GM23338 (cell line): Measurements from ENCODE around the gene EFCAB10. TPM values are rescaled to one million over a fixed set of nuclear protein-coding genes. Genes with fewer than 3 reads are reported as not detected.

Source experiments
- ATAC-seq: fragments of 200-7000 bp; cut with Tn5 transposase; 3 replicates; pipeline ENCODE4 v1.9.1; 2020
- DNase-seq: peaks from one replicate; pipeline ENCODE4 v3.0.0-alpha.2; 2015; ENCODE audit warnings: low spot score
- H2AFZ ChIP-seq: fragments of 200-600 bp; sonication (generic); 2 replicates; pipeline ENCODE4 v1.8.0; 2016; ENCODE audit warnings: antibody characterized with exemption, mild to moderate bottlenecking, moderate library complexity
- H3F3A ChIP-seq: fragments of 200-600 bp; sonication (generic); replicated peaks from 2 replicates; pipeline ENCODE4 v1.8.0; 2017; ENCODE audit warnings: antibody characterized with exemption, mixed run types, low read depth
- H3K27ac ChIP-seq: fragments of 200-600 bp; sonication (generic); 2 replicates; pipeline ENCODE4 v1.6.1; 2016; ENCODE audit warnings: low read depth
- H3K27me3 ChIP-seq: fragments of 200-600 bp; sonication (generic); 2 replicates; pipeline ENCODE4 v1.8.0; 2016; ENCODE audit warnings: mild to moderate bottlenecking, mixed run types, moderate library complexity; ENCODE audit not compliant: insufficient read depth
- H3K36me3 ChIP-seq: fragments of 200-600 bp; sonication (generic); 2 replicates; pipeline ENCODE4 v1.8.0; 2016; ENCODE audit warnings: mild to moderate bottlenecking; ENCODE audit not compliant: insufficient read depth
- H3K4me1 ChIP-seq: fragments of 200-600 bp; sonication (generic); 2 replicates; pipeline ENCODE4 v1.8.0; 2016; ENCODE audit warnings: mild to moderate bottlenecking, moderate library complexity; ENCODE audit not compliant: insufficient read depth
- H3K4me2 ChIP-seq: fragments of 200-600 bp; sonication (generic); 2 replicates; pipeline ENCODE4 v1.7.1; 2017; ENCODE audit warnings: mixed run types
- H3K4me3 ChIP-seq: fragments of 200-600 bp; sonication (generic); 2 replicates; pipeline ENCODE4 v1.6.1; 2016; ENCODE audit warnings: mixed run types
- H3K79me2 ChIP-seq: fragments of 200-600 bp; sonication (generic); replicated peaks from 2 replicates; pipeline ENCODE4 v1.8.0; 2017; ENCODE audit warnings: mild to moderate bottlenecking; ENCODE audit not compliant: insufficient read depth
- H3K9me2 ChIP-seq: fragments of 200-600 bp; sonication (generic); 2 replicates; pipeline ENCODE4 v1.8.0; 2017; ENCODE audit not compliant: insufficient read depth
- H4K20me1 ChIP-seq: fragments of 200-600 bp; sonication (generic); replicated peaks from 2 replicates; pipeline ENCODE4 v1.8.0; 2017; ENCODE audit warnings: mild to moderate bottlenecking; ENCODE audit not compliant: insufficient read depth
- H3K27ac Mint-ChIP-seq: 2 replicates; pipeline ENCODE4 v1.8.0; 2020; ENCODE audit warnings: inconsistent platforms, mild to moderate bottlenecking, moderate library complexity, mixed read lengths
- H3K27me3 Mint-ChIP-seq: 3 replicates; pipeline ENCODE4 v1.8.0; 2022; ENCODE audit warnings: low read depth, mild to moderate bottlenecking, moderate library complexity, mixed read lengths, inconsistent platforms; ENCODE audit not compliant: insufficient read depth, poor library complexity
- H3K36me3 Mint-ChIP-seq: 3 replicates; pipeline ENCODE4 v1.8.0; 2021; ENCODE audit warnings: low read depth, mild to moderate bottlenecking, inconsistent platforms, moderate library complexity, mixed read lengths
- H3K4me1 Mint-ChIP-seq: 3 replicates; pipeline ENCODE4 v1.8.0; 2020; ENCODE audit warnings: mild to moderate bottlenecking, inconsistent platforms, mixed read lengths
- H3K4me3 Mint-ChIP-seq: 3 replicates; pipeline ENCODE4 v1.8.0; 2021; ENCODE audit warnings: moderate library complexity, mild to moderate bottlenecking, inconsistent platforms, mixed read lengths
- H3K9me3 Mint-ChIP-seq: 3 replicates; pipeline ENCODE4 v1.8.0; 2020; ENCODE audit warnings: moderate library complexity, mild to moderate bottlenecking, inconsistent platforms, mixed read lengths
- CREB1 ChIP-seq: fragments of 250-450 bp; sonication (Bioruptor Pico); IDR thresholded peaks from 2 replicates; pipeline ENCODE4 v1.5.0; 2020; ENCODE audit warnings: low read depth, mild to moderate bottlenecking, moderate library complexity
- CTCF ChIP-seq, 2 experiments: fragments of 200-600 bp in 1 of 2; sonication (generic) in 1 of 2; conservative IDR thresholded peaks; 2 replicates each; pipeline versions ENCODE4 v1.5.1 to v1.6.1; 2016 to 2017; ENCODE audit warnings: antibody characterized with exemption in 2 of 2, low read depth in 2 of 2, mild to moderate bottlenecking in 2 of 2, moderate library complexity in 1 of 2
- ETS1 ChIP-seq: IDR thresholded peaks from 2 replicates; pipeline ENCODE4 v1.6.1; 2016; ENCODE audit warnings: antibody characterized with exemption
- EZH2 ChIP-seq: fragments of 200-600 bp; sonication (generic); IDR thresholded peaks from one replicate; pipeline ENCODE4 v1.8.0; 2017; ENCODE audit warnings: antibody characterized with exemption, mild to moderate bottlenecking, low read depth; ENCODE audit not compliant: unreplicated experiment
- EZH2phosphoT487 ChIP-seq: fragments of 200-600 bp; sonication (generic); IDR thresholded peaks from one replicate; pipeline ENCODE4 v1.8.1; 2018; ENCODE audit warnings: antibody characterized with exemption; ENCODE audit not compliant: unreplicated experiment
- JUNB ChIP-seq: IDR thresholded peaks from one replicate; pipeline ENCODE4 v1.6.1; 2016; ENCODE audit warnings: antibody characterized with exemption; ENCODE audit not compliant: unreplicated experiment
- NANOG ChIP-seq: IDR thresholded peaks from 2 replicates; pipeline ENCODE4 v1.6.1; 2016; ENCODE audit warnings: antibody characterized with exemption, borderline replicate concordance
- REST ChIP-seq: IDR thresholded peaks from one replicate; pipeline ENCODE4 v1.6.1; 2018; ENCODE audit warnings: antibody characterized with exemption; ENCODE audit not compliant: unreplicated experiment
- STAT1 ChIP-seq: IDR thresholded peaks from one replicate; pipeline ENCODE4 v1.6.1; 2016; ENCODE audit warnings: antibody characterized with exemption; ENCODE audit not compliant: unreplicated experiment
- ZNF114 ChIP-seq: fragments of 250-450 bp; sonication (Bioruptor Pico); IDR thresholded peaks from 2 replicates; pipeline ENCODE4 v1.5.0; 2020; ENCODE audit warnings: mild to moderate bottlenecking, moderate library complexity
- ZNF331 ChIP-seq: fragments of 250-450 bp; sonication (Bioruptor Pico); IDR thresholded peaks from 2 replicates; pipeline ENCODE4 v1.5.0; 2020; ENCODE audit warnings: low read depth, mild to moderate bottlenecking, moderate library complexity
- ZNF462 ChIP-seq: fragments of 250-450 bp; sonication (Bioruptor Pico); IDR thresholded peaks from 2 replicates; pipeline ENCODE4 v1.5.0; 2020; ENCODE audit warnings: mild to moderate bottlenecking, moderate library complexity
- polyA plus RNA-seq: library from polyadenylated mRNA; unstranded; fragments of >200 nt; fragmentation: Nextera tagmentation; extraction: Ambion mirVana; gene quantifications from 2 replicates; pipeline ENCODE4 v1.2.1, GENCODE V29; 2016
- total RNA-seq: library from RNA; depleted of rRNA; stranded (reverse); fragments of >200 nt; shearing (Covaris generic); gene quantifications from 2 replicates; pipeline ENCODE4 v1.2.3, GENCODE V29; 2014

Gene EFCAB10
- total and polyA plus RNA-seq, 2 experiments from 2014 or later, result 4.7 to 10.3 TPM

GRCh38 chr7:105584165-105584564 lies 2.9 kb upstream of the EFCAB10 start (continued):
- no peak for TF ChIP-seq ZNF462 (CRISPR knock-in tag)
- no peak for TF ChIP-seq REST

GRCh38 chr7:105583061-105583460 lies 1.8 kb upstream of the EFCAB10 start:
- Histone ChIP-seq H3K79me2 (no peaks in the 10 kb centered on the region), H3K36me3 (no peaks in the 10 kb centered on the region), H4K20me1 (no peaks in the 10 kb centered on the region), H3K9me2 (peaks cover 3% of the 10 kb centered on the region; the same call in 1 of the 2 replicates), H2AFZ (no peak overlapping the region), H3K27me3 (no peaks in the 10 kb centered on the region), H3K4me3 (no peak overlapping the region), H3K4me1 (no peaks in the 10 kb centered on the region; the same call in 1 of the 2 replicates), H3F3A (no peaks in the 10 kb centered on the region), H3K27ac (no peak overlapping the region), H3K4me2 (no peak overlapping the region)
- ATAC-seq, result no peak
- Mint-ChIP-seq H3K4me3 (no peak overlapping the region), H3K27me3 (peaks cover 11% of the 10 kb centered on the region), H3K9me3 (peaks cover 17% of the 10 kb centered on the region), H3K36me3 (peaks cover 11% of the 10 kb centered on the region), H3K27ac (no peak overlapping the region), H3K4me1 (peaks cover 24% of the 10 kb centered on the region)
- DNase-seq, result no peak
- TF ChIP-seq CREB1 (CRISPR knock-in tag), result no peak
- no peak for TF ChIP-seq NANOG
- TF ChIP-seq CTCF (conservative IDR thresholded peaks at IDR 0.05; ENCODE audit: low read depth in 2 of 2), result no peak
- TF ChIP-seq STAT1, result no peak
- no peak for TF ChIP-seq ETS1
- TF ChIP-seq ZNF114 (CRISPR knock-in tag), result no peak
- no peak for TF ChIP-seq ZNF331 (CRISPR knock-in tag)
- no peak for TF ChIP-seq EZH2
- TF ChIP-seq JUNB, result no peak
- TF ChIP-seq EZH2phosphoT487, result no peak
